Activated naive CD8-positive, alpha-beta T cell treated with anti-CD3 and anti-CD28 coated beads, Interleukin-2, amount 10 ng/mL, durations not matched to agents 7 days and 5 days (primary cell): Measurements from ENCODE around the gene CHMP6. TPM values are rescaled to one million over a fixed set of nuclear protein-coding genes. Genes with fewer than 3 reads are reported as not detected.
A peak's percentile ranks its signal among the peaks of the same experiment; 100 is the strongest.

Experiments
- ATAC-seq: fragments of 150-1000 bp; cut with Tn5 transposase; one replicate; pipeline ENCODE4 v1.10.0; 2021; ENCODE audit warnings: low read depth, moderate library complexity
- POLR2A ChIA-PET: fragments of 350-600 bp; sonication (Branson Sonifier 250); formaldehyde crosslinking; loops from one replicate; lab custom pipeline; 2021; ENCODE audit warnings: antibody characterized with exemption; lab: Charles Lee
- DNase-seq: peaks from one replicate; pipeline ENCODE4 v3.0.0; 2021
- H3K27ac Mint-ChIP-seq: one replicate; pipeline ENCODE4 v1.8.0; 2022; ENCODE audit warnings: mild to moderate bottlenecking, mixed read lengths
- H3K27me3 Mint-ChIP-seq: one replicate; pipeline ENCODE4 v1.8.0; 2022; ENCODE audit warnings: mild to moderate bottlenecking, moderate library complexity, mixed read lengths
- H3K36me3 Mint-ChIP-seq: one replicate; pipeline ENCODE4 v1.8.0; 2021; ENCODE audit warnings: mild to moderate bottlenecking, mixed read lengths
- H3K4me1 Mint-ChIP-seq: one replicate; pipeline ENCODE4 v1.8.0; 2021; ENCODE audit warnings: mixed read lengths
- H3K4me3 Mint-ChIP-seq: one replicate; pipeline ENCODE4 v1.8.0; 2022; ENCODE audit warnings: mild to moderate bottlenecking, moderate library complexity, mixed read lengths
- H3K9me3 Mint-ChIP-seq: one replicate; pipeline ENCODE4 v1.8.0; 2021; ENCODE audit warnings: mixed read lengths
- total RNA-seq, 2 experiments: library from RNA; stranded (reverse); gene quantifications; one replicate each; pipeline ENCODE4 v1.2.3, GENCODE V29; 2021

The CHMP6 gene
- total RNA-seq, 2 experiments from 2014 or later = 32.5 to 33.0 TPM

DNA sequence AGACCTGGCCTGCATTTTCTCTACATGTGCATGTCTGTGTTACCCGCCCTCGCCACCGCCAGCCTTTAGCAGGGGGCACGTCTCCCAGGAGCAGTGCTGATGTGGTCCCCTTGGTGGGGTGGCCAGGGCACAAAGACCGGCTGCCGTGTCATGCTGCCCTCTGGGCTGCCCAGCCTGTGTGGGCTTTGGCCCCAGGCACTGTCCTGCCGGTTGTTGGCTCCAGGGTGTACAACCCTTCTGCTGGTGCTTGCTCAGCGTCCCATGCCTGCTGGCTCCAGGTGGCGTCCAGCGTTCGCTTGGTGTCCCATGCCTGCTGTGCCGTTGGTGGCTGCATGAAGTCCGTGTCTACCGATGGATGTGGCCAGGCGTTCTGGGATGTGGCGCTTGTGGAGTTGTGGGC is 47.5 kb downstream of the CHMP6 start:
- POLR2A ChIA-PET = interaction anchor here (1.1 kb wide), 1 partner anchor 21 kb away, joined by 3 read pairs; no protein-coding TSS in a partner anchor
- peaks cover 12% of the 10 kb centered on the region for H3K27me3 Mint-ChIP-seq
- H3K9me3 Mint-ChIP-seq = no peaks in the 10 kb centered on the region
- no peaks in the 10 kb centered on the region for H3K36me3 Mint-ChIP-seq
- H3K4me1 Mint-ChIP-seq = no peaks in the 10 kb centered on the region
- no peak for ATAC-seq
- DNase-seq = no peak
- no peak overlapping the region for H3K27ac Mint-ChIP-seq
- H3K4me3 Mint-ChIP-seq = no peak overlapping the region

DNA sequence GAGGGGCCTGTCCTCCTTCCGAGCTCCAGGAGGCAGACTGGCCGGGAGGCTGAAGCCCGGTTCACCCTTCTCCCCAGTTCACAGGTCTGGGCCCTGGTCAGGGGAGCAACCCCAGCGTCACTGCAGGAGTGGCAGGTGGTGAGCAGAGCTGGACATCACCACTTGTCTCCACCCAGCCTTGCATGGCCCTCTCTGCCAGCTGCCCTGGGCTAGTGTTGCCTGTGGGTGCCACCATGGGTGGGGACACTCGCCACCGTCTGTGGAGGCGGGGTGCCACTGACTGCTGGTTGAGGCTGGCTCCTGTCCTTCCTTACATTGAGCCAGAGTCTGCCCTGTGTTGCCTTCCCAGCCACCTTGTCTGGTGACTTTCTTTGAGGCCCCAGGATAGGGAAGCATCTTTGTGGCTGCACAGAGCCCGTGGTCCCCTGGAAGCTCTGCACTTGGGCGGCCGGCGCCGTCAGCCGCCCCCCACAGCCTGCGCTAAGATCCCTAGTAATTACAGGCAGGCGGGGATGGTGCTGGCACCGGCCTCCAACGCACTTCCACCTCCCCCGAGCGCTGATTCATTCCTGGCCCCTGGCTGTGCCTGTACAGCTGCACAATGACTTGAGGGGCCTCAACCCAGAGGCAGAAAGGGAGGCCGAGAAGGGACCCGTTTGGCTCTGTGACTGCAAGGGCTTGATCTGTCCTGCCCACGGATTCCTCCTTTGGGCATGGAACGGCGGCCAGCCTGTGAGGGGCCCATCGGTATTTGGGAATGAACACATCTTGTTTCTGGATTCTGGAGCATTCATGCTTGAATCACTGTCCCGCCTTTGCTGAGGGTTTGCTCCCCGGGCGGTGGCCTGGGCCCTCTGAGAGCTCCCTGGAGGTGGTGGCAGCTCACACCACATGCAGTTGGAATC is 48.5 kb downstream of the CHMP6 start:
- H3K27ac Mint-ChIP-seq = no peak overlapping the region
- no peaks in the 10 kb centered on the region for H3K4me1 Mint-ChIP-seq
- POLR2A ChIA-PET = interaction anchor here (1.1 kb wide), 1 partner anchor 22 kb away, joined by 3 read pairs; no protein-coding TSS in a partner anchor
- H3K4me3 Mint-ChIP-seq = no peak overlapping the region
- DNase-seq (no peak), ATAC-seq (no peak)
- peaks cover 10% of the 10 kb centered on the region for H3K27me3 Mint-ChIP-seq
- H3K36me3 Mint-ChIP-seq = no peaks in the 10 kb centered on the region
- no peaks in the 10 kb centered on the region for H3K9me3 Mint-ChIP-seq

DNA sequence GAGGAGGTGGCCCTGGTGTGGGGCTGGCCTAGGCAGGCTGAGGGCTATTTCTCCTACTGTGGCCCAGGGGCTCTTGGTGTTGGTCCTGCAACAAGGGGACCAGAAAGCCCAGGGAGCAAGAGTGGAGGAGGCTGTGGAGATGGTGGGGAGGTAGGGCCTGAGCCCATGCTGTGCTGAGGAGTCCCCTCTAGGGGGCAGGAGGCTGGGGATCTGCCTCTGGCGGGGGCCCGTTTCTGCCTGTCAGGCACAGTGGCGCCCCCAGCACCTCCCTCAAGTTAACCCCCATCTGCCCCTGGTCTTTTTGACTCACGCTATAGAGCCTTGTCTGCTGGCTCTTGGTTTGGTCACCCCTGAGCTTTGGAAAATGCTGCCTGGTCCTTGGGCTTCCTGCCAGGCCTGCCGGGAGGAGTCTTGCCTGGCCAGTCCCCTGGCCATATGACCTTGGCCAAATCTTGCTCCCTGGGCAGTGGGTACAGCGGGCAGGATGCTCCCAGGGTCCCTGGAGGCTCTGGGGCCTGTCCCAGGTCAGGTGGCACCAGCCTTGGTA is 49.2 kb downstream of the CHMP6 start:
- Mint-ChIP-seq H3K9me3 (no peaks in the 10 kb centered on the region), H3K36me3 (no peaks in the 10 kb centered on the region), H3K27ac (no peak overlapping the region), H3K27me3 (peaks cover 10% of the 10 kb centered on the region), H3K4me3 (no peak overlapping the region), H3K4me1 (no peaks in the 10 kb centered on the region)
- ATAC-seq = peak; percentile 13
- POLR2A ChIA-PET = no interaction called here
- DNase-seq = no peak

DNA sequence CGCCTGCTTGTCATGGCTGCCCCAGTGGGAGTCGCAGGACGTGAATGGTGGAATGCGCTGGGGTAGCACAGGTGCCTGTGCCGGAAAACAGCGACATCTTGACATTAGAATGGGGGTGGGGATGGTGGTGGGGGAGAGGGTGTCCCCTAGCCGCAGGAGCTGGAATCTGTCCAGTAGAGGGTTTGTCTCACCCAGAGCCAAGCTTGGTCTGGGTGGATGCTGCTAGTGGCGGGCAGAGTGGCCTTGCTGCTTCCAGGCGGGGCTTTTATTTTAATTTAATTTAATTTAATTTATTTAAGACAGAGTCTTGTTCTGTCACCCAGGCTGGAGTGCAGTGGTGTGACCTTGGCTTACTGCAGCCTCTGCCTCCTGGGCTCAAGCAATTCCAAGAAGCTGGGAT is 51.0 kb downstream of the CHMP6 start:
- Mint-ChIP-seq H3K27ac (no peak overlapping the region), H3K9me3 (no peaks in the 10 kb centered on the region), H3K27me3 (no peaks in the 10 kb centered on the region), H3K36me3 (no peaks in the 10 kb centered on the region), H3K4me3 (no peak overlapping the region), H3K4me1 (no peaks in the 10 kb centered on the region)
- ATAC-seq (no peak), DNase-seq (no peak)
- POLR2A ChIA-PET = no interaction called here

DNA sequence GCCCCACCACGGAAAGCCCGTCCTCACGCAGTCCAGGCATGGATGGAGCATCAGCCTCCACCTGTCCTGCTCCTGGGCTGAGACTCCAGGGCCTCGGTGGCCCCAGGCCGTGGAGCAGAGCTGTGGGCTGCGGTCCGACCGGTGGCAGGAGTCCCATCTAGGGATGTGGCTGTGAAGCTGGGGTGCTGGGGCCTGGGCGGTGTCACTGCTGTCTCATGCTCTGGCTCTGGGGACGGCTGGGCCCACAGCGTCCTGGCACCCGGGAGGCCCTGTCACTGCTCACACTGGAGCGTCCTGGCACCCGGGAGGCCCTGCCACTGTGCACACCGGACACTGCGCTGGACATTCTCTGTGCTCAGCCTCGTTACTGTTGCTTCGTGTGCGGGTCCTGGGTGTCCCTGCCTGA is 51.7 kb downstream of the CHMP6 start:
- POLR2A ChIA-PET = no interaction called here
- ATAC-seq (no peak), DNase-seq (no peak)
- no peaks in the 10 kb centered on the region for H3K36me3 Mint-ChIP-seq
- no peaks in the 10 kb centered on the region for H3K4me1 Mint-ChIP-seq
- no peaks in the 10 kb centered on the region for H3K9me3 Mint-ChIP-seq
- no peaks in the 10 kb centered on the region for H3K27me3 Mint-ChIP-seq
- H3K27ac Mint-ChIP-seq = no peak overlapping the region
- H3K4me3 Mint-ChIP-seq = no peak overlapping the region

DNA sequence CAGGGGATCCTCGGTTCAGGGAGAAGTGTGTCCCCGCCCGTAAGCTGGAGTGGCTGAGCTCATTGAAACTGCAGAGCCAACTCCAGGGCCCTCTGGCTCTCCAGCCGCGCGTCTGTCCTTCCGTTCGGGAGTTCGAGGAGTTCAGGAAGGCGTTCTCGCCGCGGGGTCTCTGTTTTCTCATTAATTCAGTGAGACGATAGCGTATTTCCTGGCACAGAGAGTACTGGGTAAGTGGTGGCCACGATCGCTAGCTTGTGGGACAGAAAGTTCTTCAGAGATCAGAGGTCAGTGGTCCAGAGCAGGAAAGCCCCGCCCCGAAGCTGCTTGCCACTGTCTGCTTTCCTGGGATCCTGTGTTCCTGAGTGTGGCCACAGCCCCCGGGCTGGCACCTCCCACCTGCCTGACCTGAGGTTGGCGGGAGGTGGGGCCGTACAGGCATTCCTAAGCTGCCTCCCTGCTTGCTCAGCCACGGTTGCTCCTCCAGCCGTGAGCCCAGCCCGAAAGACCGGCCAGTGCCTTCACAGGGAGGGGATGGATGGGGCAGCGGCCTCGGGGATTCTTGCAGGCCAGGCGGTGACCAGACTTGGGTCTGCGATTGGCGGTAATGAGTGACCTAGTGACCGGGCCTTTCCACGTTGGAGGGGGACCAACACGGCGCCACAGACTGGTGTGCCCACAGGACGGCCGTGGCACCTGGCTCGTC is 52.2 kb downstream of the CHMP6 start:
- Mint-ChIP-seq H3K9me3 (no peaks in the 10 kb centered on the region), H3K27ac (no peak overlapping the region), H3K4me3 (no peak overlapping the region), H3K27me3 (no peaks in the 10 kb centered on the region), H3K4me1 (no peaks in the 10 kb centered on the region), H3K36me3 (no peaks in the 10 kb centered on the region)
- ATAC-seq (no peak), DNase-seq (no peak)
- POLR2A ChIA-PET = no interaction called here

DNA sequence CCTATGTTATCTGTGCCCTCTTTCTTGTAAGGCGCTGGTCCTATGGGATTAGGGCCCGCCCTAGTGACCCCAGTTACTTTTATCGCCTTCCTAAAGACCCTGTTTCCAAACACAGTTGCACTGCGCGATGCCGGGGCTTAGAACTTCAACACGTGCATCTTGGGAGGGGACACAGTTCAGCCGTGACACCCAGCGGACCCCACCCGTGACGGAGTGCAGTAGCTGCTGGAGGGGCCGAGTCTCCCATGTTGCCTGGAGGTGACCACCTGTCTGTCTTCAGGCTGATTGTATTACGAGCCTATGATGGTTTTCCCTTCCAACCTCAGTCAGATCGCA is 52.8 kb downstream of the CHMP6 start:
- Mint-ChIP-seq H3K4me1 (peaks cover 3% of the 10 kb centered on the region), H3K27ac (no peak overlapping the region), H3K9me3 (no peaks in the 10 kb centered on the region), H3K36me3 (no peaks in the 10 kb centered on the region), H3K27me3 (no peaks in the 10 kb centered on the region), H3K4me3 (no peak overlapping the region)
- DNase-seq (no peak), ATAC-seq (no peak)
- POLR2A ChIA-PET = no interaction called here

DNA sequence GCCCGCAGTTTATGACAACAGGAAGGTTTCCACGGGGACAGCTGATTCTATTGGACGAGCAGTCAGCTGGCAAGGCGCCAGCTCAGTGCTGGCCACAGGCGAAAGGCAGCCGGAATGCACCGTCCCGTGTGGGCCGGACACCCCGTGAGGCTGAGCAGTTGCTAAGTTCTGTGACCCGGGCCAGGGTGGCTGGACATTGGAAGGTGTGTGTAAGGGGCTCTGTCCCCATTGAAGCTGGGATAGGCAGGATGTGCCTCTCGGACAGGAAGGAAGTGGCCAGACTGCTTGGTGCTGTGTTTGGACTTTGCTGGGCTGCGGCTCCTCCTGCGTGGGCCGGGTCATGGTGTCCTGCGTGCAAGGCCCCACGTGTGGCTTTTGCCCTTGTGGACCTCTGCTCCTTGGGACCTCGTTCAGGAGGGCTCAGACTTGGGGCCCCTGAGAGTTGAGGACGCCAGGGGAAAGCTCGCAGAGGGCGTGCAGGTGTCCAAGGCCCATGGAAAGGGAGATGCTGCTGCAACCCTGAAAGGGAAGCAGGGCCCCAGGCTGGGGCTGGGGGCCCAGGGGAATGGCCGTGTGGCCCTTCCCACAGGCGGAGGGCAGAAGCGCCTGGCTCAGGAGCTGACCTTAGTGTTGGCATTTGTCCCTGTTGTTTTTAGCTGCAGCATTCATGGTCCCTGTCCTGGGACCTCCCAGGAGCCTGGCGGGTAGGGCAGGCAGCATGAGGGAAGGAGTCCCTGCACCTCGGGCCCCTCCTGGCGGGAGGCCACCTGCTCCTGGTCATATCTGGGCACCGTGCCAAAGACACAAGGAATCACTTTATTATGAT is 53.3 kb downstream of the CHMP6 start:
- no peak overlapping the region for H3K27ac Mint-ChIP-seq
- H3K9me3 Mint-ChIP-seq = no peaks in the 10 kb centered on the region
- ATAC-seq = no peak
- no peaks in the 10 kb centered on the region for H3K27me3 Mint-ChIP-seq
- H3K4me1 Mint-ChIP-seq = peaks cover 6% of the 10 kb centered on the region
- H3K36me3 Mint-ChIP-seq = no peaks in the 10 kb centered on the region
- no peak for DNase-seq
- no peak overlapping the region for H3K4me3 Mint-ChIP-seq
- POLR2A ChIA-PET = no interaction called here

DNA sequence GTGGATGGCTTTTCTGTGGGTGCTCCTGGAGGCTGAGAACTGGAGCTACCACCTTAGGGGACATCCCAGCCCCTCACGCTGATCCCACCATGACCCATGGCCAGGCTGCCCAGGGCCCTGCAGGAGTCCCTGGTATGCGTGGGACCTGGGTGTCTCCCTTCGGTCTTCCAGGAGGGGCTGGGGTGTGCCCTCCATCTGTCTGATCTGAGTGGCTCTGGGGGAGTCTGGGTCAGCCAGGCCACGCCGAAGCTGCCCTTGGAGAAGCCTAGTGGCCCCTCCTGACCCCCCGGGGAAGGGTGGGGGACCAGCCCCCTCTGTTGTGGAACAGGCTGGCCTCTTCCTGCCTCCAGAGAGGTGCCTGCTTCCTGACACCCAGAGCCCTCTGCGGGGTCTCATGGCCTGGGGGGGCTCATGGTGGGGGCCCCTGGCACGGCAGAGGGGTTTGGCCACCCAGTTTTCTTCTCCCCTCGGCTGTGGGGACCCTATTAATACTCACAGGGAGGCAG is 54.0 kb downstream of the CHMP6 start:
- DNase-seq = no peak
- POLR2A ChIA-PET = no interaction called here
- Mint-ChIP-seq H3K9me3 (no peaks in the 10 kb centered on the region), H3K27ac (no peak overlapping the region), H3K4me1 (peaks cover 6% of the 10 kb centered on the region), H3K4me3 (no peak overlapping the region), H3K27me3 (no peaks in the 10 kb centered on the region), H3K36me3 (no peaks in the 10 kb centered on the region)
- no peak for ATAC-seq

DNA sequence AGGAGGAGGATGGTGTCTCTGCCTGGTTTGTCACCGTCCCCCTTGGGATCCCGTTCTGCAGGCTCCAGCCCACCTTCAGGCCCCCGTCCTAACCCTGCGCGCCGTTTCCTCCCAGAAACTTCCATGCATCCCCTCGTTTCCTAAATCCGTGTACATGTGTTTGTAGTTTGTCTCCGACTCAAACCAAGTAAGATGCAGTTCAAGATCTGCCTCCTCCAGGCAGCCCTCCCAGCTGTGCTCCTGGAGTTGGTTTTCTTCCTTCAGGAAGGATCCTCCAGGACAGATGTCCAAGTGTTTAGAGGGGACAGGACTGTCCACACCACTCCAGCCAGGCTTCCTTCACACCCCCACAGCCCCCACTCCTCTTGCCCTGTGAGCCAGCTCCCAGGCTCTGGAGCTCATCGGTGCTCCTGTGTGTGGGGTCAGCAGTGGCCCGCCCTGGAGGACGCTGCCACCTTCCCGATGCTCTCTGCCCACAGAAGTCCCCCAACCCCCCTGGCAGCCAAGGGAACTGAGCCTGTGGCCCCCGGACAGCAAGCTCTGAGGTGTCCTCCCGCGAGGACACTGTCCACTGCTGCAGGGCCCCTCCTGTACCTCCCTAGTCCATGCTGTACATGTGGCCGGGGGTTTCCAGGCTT is 54.6 kb downstream of the CHMP6 start:
- DNase-seq = no peak

DNA sequence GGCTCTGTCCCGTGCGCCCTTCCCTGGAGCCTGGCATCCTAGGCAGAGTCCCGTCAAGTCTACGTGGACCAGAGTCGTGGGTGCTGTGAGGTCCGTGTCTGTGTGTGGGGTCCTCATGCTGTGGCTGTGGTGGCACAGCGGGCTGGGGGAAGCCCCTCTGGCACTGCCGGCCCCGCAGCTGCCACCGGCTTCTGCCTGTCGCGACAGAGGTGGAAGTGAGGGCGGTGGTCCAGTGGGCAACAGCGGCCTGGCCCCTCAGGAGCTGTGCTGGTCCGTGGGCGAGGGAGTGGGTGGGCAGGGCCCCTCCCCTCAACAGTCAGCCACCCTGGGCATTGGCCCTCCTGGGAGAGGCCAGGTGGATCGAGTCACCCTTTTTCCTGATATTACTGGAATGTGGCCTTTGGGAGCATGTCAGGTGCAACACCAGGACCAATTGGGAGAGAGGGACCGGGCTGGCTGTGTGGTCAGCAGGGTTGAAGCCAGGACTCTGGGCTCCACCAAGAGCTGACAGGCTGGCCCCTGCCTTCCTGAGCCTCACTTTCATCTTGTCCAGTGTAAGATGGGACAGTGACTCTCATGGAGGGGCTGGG is 55.2 kb downstream of the CHMP6 start:
- Mint-ChIP-seq H3K4me3 (no peak overlapping the region), H3K27ac (no peak overlapping the region), H3K36me3 (no peaks in the 10 kb centered on the region), H3K27me3 (no peaks in the 10 kb centered on the region), H3K9me3 (no peaks in the 10 kb centered on the region), H3K4me1 (peaks cover 6% of the 10 kb centered on the region)
- DNase-seq = no peak
- POLR2A ChIA-PET = interaction anchor here (0.5 kb wide), 1 partner anchor 987 kb away, joined by 3 read pairs; no protein-coding TSS in a partner anchor
- ATAC-seq = no peak

More for the DNA sequence above, 54.6 kb downstream of the CHMP6 start:
- ATAC-seq = no peak
- POLR2A ChIA-PET = interaction anchor here (0.5 kb wide), 1 partner anchor 986 kb away, joined by 3 read pairs; no protein-coding TSS in a partner anchor
- H3K27ac Mint-ChIP-seq = no peak overlapping the region
- no peaks in the 10 kb centered on the region for H3K27me3 Mint-ChIP-seq
- H3K4me3 Mint-ChIP-seq = no peak overlapping the region
- H3K36me3 Mint-ChIP-seq = no peaks in the 10 kb centered on the region
- no peaks in the 10 kb centered on the region for H3K9me3 Mint-ChIP-seq
- H3K4me1 Mint-ChIP-seq = peaks cover 6% of the 10 kb centered on the region

DNA sequence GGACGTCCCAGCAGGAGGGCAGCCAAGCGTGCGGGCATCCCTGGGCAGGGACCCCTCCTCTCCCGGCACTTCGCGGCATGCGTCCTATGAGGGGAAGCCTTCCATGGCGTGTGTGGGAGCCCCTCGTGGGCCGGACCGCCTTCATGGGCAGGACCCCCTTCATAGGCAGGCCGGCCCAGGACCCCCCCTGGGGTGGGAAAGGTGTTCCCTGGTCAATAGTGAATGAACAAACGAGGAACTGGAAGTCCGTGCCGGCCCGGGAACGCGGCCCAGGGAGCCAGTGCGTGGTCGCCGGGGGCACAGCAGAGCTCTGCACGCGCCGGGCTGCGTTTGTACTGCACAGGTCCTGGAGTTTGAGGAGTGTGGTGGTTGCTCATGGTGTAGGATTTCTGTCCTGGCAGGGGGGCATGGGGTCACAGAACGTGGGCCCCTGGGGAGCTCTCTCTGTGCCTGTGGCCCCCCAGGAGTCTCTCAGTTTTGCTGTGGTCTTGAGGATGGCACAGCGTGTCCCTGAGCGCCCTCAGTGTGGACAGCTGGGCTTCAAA is 57.3 kb downstream of the CHMP6 start:
- H3K27ac Mint-ChIP-seq = peak overlapping the region; percentile 71
- H3K36me3 Mint-ChIP-seq = no peaks in the 10 kb centered on the region
- POLR2A ChIA-PET = interaction anchor here (1.0 to 1.5 kb wide), 2 partner anchors 39 to 44 kb away, joined by 3 to 4 read pairs; no protein-coding TSS in a partner anchor
- ATAC-seq = peak; percentile 14
- H3K4me1 Mint-ChIP-seq = peaks cover 6% of the 10 kb centered on the region
- no peak overlapping the region for H3K4me3 Mint-ChIP-seq
- DNase-seq = no peak
- no peaks in the 10 kb centered on the region for H3K27me3 Mint-ChIP-seq
- H3K9me3 Mint-ChIP-seq = no peaks in the 10 kb centered on the region
